Gastroesophageal sphincter (tissue), 3 donors: ENCODE data around the gene RAB7A.

Experiments
- EP300 ChIP-seq: sonication (generic); formaldehyde crosslinking; IDR thresholded peaks from one replicate; pipeline ENCODE4 v1.6.1; 2017; ENCODE audit warnings: antibody characterized with exemption, mild to moderate bottlenecking
- POLR2A ChIP-seq, 2 donors: fragments of 450-650 bp; IDR thresholded peaks; one replicate each; pipeline ENCODE4 v1.6.1; 2017; ENCODE audit warnings: antibody characterized with exemption in 2 of 2, mild to moderate bottlenecking in 2 of 2, moderate library complexity in 1 of 2
- POLR2AphosphoS5 ChIP-seq: sonication (generic); formaldehyde crosslinking; IDR thresholded peaks from one replicate; pipeline ENCODE4 v1.6.1; 2017; ENCODE audit warnings: antibody characterized with exemption
- TF ChIP-seq, protein P1 (sequence below), 4 experiments: fragments of 200-600 bp in 2 of 4; fragments of 450-650 bp in 2 of 4; sonication (generic) in 1 of 4; IDR thresholded peaks; one replicate each; pipeline ENCODE4 v1.5.1; 2017 to 2019; ENCODE audit warnings: antibody characterized with exemption in 4 of 4, mild to moderate bottlenecking in 2 of 4, moderate library complexity in 2 of 4

DNA sequence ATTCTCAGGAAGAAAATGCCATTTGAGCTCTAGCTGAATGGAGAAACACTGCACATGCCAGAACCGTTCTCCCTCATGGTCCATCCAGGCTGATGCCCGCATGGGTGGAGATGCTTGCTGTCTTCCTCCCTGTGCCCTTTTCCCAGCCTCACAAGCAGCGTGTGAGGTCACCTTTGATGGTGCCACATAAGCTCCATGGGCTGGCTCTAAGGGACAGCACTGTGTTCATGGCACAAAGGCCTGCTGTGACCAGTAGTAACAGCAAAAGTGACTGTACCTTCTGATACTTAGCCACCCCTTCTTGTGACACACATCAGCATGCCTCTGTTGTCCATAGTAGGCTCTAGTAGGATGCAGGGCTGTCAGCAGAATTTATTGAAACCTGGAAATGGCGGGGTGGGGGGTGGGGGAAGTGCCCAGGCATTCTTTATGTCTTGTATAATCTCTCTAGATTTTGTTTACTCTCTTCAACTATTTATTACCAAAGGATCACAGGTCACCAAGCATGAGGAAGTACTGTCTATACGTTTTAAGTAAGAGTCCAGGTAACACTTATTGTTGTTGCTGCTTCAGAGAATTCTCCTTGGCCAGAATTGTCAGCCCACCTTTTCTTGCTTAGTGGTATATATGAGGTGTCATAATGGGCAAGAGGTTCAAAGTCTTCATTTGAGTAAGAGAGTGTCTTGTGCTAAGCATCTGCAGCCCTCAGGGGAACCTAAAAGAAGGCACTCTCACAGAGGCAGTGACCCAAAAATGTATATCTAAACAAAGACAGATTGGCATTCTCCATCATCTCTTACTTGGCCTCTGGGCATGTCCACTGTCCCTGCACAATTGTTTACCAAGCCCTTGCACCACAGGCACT lies 56.5 kb downstream of the RAB7A start:
- TF ChIP-seq, protein P1, sequence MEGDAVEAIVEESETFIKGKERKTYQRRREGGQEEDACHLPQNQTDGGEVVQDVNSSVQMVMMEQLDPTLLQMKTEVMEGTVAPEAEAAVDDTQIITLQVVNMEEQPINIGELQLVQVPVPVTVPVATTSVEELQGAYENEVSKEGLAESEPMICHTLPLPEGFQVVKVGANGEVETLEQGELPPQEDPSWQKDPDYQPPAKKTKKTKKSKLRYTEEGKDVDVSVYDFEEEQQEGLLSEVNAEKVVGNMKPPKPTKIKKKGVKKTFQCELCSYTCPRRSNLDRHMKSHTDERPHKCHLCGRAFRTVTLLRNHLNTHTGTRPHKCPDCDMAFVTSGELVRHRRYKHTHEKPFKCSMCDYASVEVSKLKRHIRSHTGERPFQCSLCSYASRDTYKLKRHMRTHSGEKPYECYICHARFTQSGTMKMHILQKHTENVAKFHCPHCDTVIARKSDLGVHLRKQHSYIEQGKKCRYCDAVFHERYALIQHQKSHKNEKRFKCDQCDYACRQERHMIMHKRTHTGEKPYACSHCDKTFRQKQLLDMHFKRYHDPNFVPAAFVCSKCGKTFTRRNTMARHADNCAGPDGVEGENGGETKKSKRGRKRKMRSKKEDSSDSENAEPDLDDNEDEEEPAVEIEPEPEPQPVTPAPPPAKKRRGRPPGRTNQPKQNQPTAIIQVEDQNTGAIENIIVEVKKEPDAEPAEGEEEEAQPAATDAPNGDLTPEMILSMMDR (IDR thresholded peaks at IDR 0.05): no peak
- TF ChIP-seq POLR2A (IDR thresholded peaks at IDR 0.05) (no peak), EP300 (no peak), POLR2AphosphoS5 (no peak)
